ENCODE data around the gene TES. TPM values are rescaled to one million over a fixed set of nuclear protein-coding genes. Genes with fewer than 3 reads are reported as not detected.

TES gene
- total and polyA plus RNA-seq, 2 of the 8 experiments (the other 6 are each of a cell fraction or from before 2014, with no cell fraction given): 18.2 to 36.3 TPM

- ChIA-PET POLR2A (ENCODE audit: partially characterized antibody) (no interaction called here), CTCF (ENCODE audit: partially characterized antibody) (interaction anchor here (1.0 to 2.9 kb wide), 8 partner anchors 10 to 406 kb away, joined by 3 to 14 read pairs (median 4); no protein-coding TSS in a partner anchor)
- no peaks in the 10 kb centered on the region for H3K27me3 ChIP-seq (replicated peaks in 1 of 4; ENCODE audit: control insufficient read depth in 3 of 4, extremely low read depth in 1 of 4, insufficient read depth in 3 of 4, low read length in 3 of 4)
- no peak overlapping the region for H2BK12ac ChIP-seq (ENCODE audit: low read depth, low read length)
- FAIRE-seq (no peak), DNase-seq (ENCODE audit: low read depth in 1 of 2, low spot score in 2 of 2) (no peak)
- no peak overlapping the region for H3K4me3 ChIP-seq (ENCODE audit: extremely low read depth in 1 of 4, insufficient read depth in 2 of 4, low read depth in 3 of 4, low read length in 4 of 4)
- no peak overlapping the region for H4K5ac ChIP-seq (ENCODE audit: insufficient read length, low read depth, low read length)
- no peak for TF ChIP-seq BCL11A (IDR thresholded peaks at IDR 0.05; ENCODE audit: low read depth in 2 of 2, low read length in 2 of 2)
- TF ChIP-seq MAFK (IDR thresholded peaks at IDR 0.05; ENCODE audit: low read depth, low read length): no peak
- TF ChIP-seq SIRT6 (IDR thresholded peaks at IDR 0.05; ENCODE audit: low read length): no peak
- TF ChIP-seq TAF1 (IDR thresholded peaks at IDR 0.05; ENCODE audit: low read depth, low read length): no peak
- TF ChIP-seq RBBP5 (IDR thresholded peaks at IDR 0.05; ENCODE audit: borderline replicate concordance, low read depth, low read length): no peak
- TF ChIP-seq ZNF274 (IDR thresholded peaks at IDR 0.05; ENCODE audit: borderline replicate concordance, extremely low read depth, low read length): no peak
- no peak for TF ChIP-seq YY1 (IDR thresholded peaks at IDR 0.05; ENCODE audit: low read depth, low read length)
- TF ChIP-seq EGR1 (IDR thresholded peaks at IDR 0.05; ENCODE audit: borderline replicate concordance, low read depth, low read length): no peak
- no peak for TF ChIP-seq SIX5 (IDR thresholded peaks at IDR 0.05; ENCODE audit: low read depth, low read length)
- TF ChIP-seq ASH2L (IDR thresholded peaks at IDR 0.05; ENCODE audit: low read length): no peak
- no peak for TF ChIP-seq POLR2A (IDR thresholded peaks at IDR 0.05; ENCODE audit: control extremely low read depth in 1 of 2, low read depth in 2 of 2, low read length in 2 of 2)
- no peaks in the 10 kb centered on the region; a peak in 1 of 8 replicates for H3K36me3 ChIP-seq (ENCODE audit: control insufficient read depth in 2 of 4, insufficient read depth in 4 of 4, low read length in 3 of 4)
- no peak overlapping the region for H2AK5ac ChIP-seq (ENCODE audit: low read depth, low read length)
- no peak overlapping the region for H3K4me2 ChIP-seq (ENCODE audit: insufficient read depth in 1 of 2, low read depth in 2 of 2, low read length in 2 of 2)
- no peak overlapping the region for H3K56ac ChIP-seq (replicated peaks; ENCODE audit: insufficient read length, low read depth, low read length)
- H3K9me3 ChIP-seq (ENCODE audit: insufficient read depth in 2 of 2, low read depth in 1 of 2, low read length in 1 of 2): peaks cover 5 to 15% of the 10 kb centered on the region in 2 experiments; a peak in 2 of 4 replicates
- no peak overlapping the region for H3K14ac ChIP-seq (ENCODE audit: insufficient read length)
- H3K4ac ChIP-seq (replicated peaks; ENCODE audit: insufficient read length, low read depth, low read length): no peak overlapping the region
- 95% methylated on average over 6 of the region's 6 CpGs; no CpG with 5 or more reads in 1 of the 2 experiments for WGBS, 2 experiments (ENCODE audit: extremely low coverage in 1 of 2, insufficient coverage in 1 of 2, insufficient read length in 1 of 2, insufficient replicate concordance in 2 of 2, low coverage in 1 of 2, low lambda C conversion rate in 2 of 2, missing lambda C conversion rate in 1 of 2)
- no peak overlapping the region for H3K27ac ChIP-seq (ENCODE audit: low read depth, low read length)
- no peak overlapping the region for H2BK120ac ChIP-seq (replicated peaks; ENCODE audit: low read depth, low read length)
- no peak overlapping the region for H2BK15ac ChIP-seq (ENCODE audit: low read length)
- H3K18ac ChIP-seq (ENCODE audit: extremely low read depth, low read length): no peak overlapping the region
- H4K8ac ChIP-seq (ENCODE audit: extremely low read depth, insufficient read depth, low read length): no peak overlapping the region
- no peak overlapping the region for H2BK20ac ChIP-seq (ENCODE audit: low read length)
- H4K91ac ChIP-seq (replicated peaks; ENCODE audit: insufficient read length, low read length): no peak overlapping the region
- H3K79me2 ChIP-seq (ENCODE audit: control insufficient read depth in 1 of 2, insufficient read depth in 2 of 2, low read length in 2 of 2): no peaks in the 10 kb centered on the region
- H3K23ac ChIP-seq (ENCODE audit: insufficient read length): no peak overlapping the region
- no peaks in the 10 kb centered on the region; the same call in 1 of the 2 replicates for H3K79me1 ChIP-seq (ENCODE audit: low read depth, low read length)
- H3K4me1 ChIP-seq (replicated peaks in 1 of 4; ENCODE audit: control insufficient read depth in 3 of 4, insufficient read depth in 4 of 4, low read length in 3 of 4): no peaks in the 10 kb centered on the region
- H3K23me2 ChIP-seq (ENCODE audit: low read depth, low read length): no peaks in the 10 kb centered on the region
- no peak overlapping the region for H2AFZ ChIP-seq (ENCODE audit: low read length)
- H2BK5ac ChIP-seq (ENCODE audit: low read depth, low read length): no peak overlapping the region
- no peak overlapping the region for H3K9ac ChIP-seq (replicated peaks in 1 of 4; ENCODE audit: extremely low read depth in 1 of 4, low read depth in 3 of 4, low read length in 3 of 4)
- no peaks in the 10 kb centered on the region for H4K20me1 ChIP-seq (replicated peaks in 1 of 2; ENCODE audit: control insufficient read depth in 1 of 2, insufficient read depth in 2 of 2, low read length in 2 of 2)
Measured at GRCh38 chr7:116185956-116186355, 24.4 kb upstream of the TES start.
